Spleen (tissue), 7 donors: ENCODE data around the gene B4GALT3.

Experiments
- CTCF ChIP-seq, 11 experiments: fragments of 200-600 bp in 7 of 11; fragments of 450-650 bp in 4 of 11; sonication (generic) in 4 of 11; IDR thresholded peaks in 8 of 11; conservative IDR thresholded peaks in 3 of 11; 1 replicate in 7 of 11; 2 replicates in 4 of 11; pipeline versions ENCODE4 v1.4.0 to v1.8.0; 2016 to 2021; ENCODE audit warnings: antibody characterized with exemption in 11 of 11, inconsistent platforms in 4 of 11, mild to moderate bottlenecking in 1 of 11
- POLR2A ChIP-seq, 3 donors: fragments of 450-650 bp; IDR thresholded peaks; one replicate each; pipeline ENCODE4 v1.5.1; 2017; ENCODE audit warnings: antibody characterized with exemption in 3 of 3, mild to moderate bottlenecking in 1 of 3
- POLR2AphosphoS5 ChIP-seq, 3 donors: sonication (generic); formaldehyde crosslinking; IDR thresholded peaks; one replicate each; pipeline ENCODE4 v1.5.1; 2017; ENCODE audit warnings: antibody characterized with exemption in 3 of 3
- donor health status: DM: no; HTN: no; CAD: no; lungs with moderate emphysema.
- donor health status: DM: no; HTN: no; CAD: no.
- donor health status: DM: no; HTN: no; CAD: no.

- no peak for TF ChIP-seq CTCF (IDR thresholded peaks at IDR 0.05 in 8 of 11, conservative IDR thresholded peaks at IDR 0.05 in 3 of 11)
- no peak for TF ChIP-seq POLR2A (IDR thresholded peaks at IDR 0.05)
- no peak for TF ChIP-seq POLR2AphosphoS5 (IDR thresholded peaks at IDR 0.05)
Observed at GRCh38 chr1:161162806-161163205, 14.5 kb downstream of the B4GALT3 start.
